GM21526 (cell line): ENCODE measurements around the gene MSL3.

ENCODE experiments used
- ATAC-seq: cut with Tn5 transposase; IDR thresholded peaks from one replicate; pipeline ENCODE4 v1.9.1; 2021; ENCODE audit warnings: moderate library complexity; ENCODE audit not compliant: unreplicated experiment, low FRiP score

Gene MSL3

GRCh38 chrX:11759172-11759460 lies 1.1 kb downstream of the MSL3 start:
- ATAC-seq: no peak

GRCh38 chrX:11759461-11760311 lies 1.6 kb downstream of the MSL3 start:
- ATAC-seq: peak; percentile 69

- no peak for ATAC-seq
Observed at GRCh38 chrX:11760958-11761357, 2.9 kb downstream of the MSL3 start.

- ATAC-seq: no peak
Observed at GRCh38 chrX:11764602-11765067, 6.6 kb downstream of the MSL3 start.

GRCh38 chrX:11765449-11765848 lies 7.4 kb downstream of the MSL3 start:
- ATAC-seq: no peak

- ATAC-seq: no peak
Observed at GRCh38 chrX:11766487-11766886, 8.4 kb downstream of the MSL3 start.

GRCh38 chrX:11768039-11768438 lies 10.0 kb downstream of the MSL3 start:
- peak; percentile 79 for ATAC-seq

- ATAC-seq: no peak
Observed at GRCh38 chrX:11770320-11770719, 12.3 kb downstream of the MSL3 start.

- ATAC-seq: no peak
Observed at GRCh38 chrX:11778230-11778629, 20.2 kb downstream of the MSL3 start.

GRCh38 chrX:11781133-11781532 lies 23.1 kb downstream of the MSL3 start:
- ATAC-seq: no peak

GRCh38 chrX:11781734-11782370 lies 23.8 kb downstream of the MSL3 start:
- ATAC-seq: no peak

GRCh38 chrX:11784543-11784942 lies 26.5 kb downstream of the MSL3 start:
- no peak for ATAC-seq

GRCh38 chrX:11786862-11787261 lies 28.8 kb downstream of the MSL3 start:
- ATAC-seq: no peak

GRCh38 chrX:11787564-11787963 lies 29.5 kb downstream of the MSL3 start:
- ATAC-seq: peak; percentile 39

- peak; percentile 43 for ATAC-seq
Observed at GRCh38 chrX:11789809-11790208, 31.8 kb downstream of the MSL3 start.

- no peak for ATAC-seq
Observed at GRCh38 chrX:11791090-11791489, 33.1 kb downstream of the MSL3 start.

- no peak for ATAC-seq
Observed at GRCh38 chrX:11791537-11791936, 33.5 kb downstream of the MSL3 start.

- peak; percentile 84 for ATAC-seq
Observed at GRCh38 chrX:11792461-11793421, 34.7 kb downstream of the MSL3 start.

GRCh38 chrX:11793734-11794133 lies 35.7 kb downstream of the MSL3 start:
- no peak for ATAC-seq

- no peak for ATAC-seq
Observed at GRCh38 chrX:11813341-11813740, 55.3 kb downstream of the MSL3 start.
